Thyroid gland (tissue), 4 donors: ENCODE measurements around the gene DNASE2.

Source experiments
- CTCF ChIP-seq, 6 experiments: fragments of 200-600 bp in 3 of 6; fragments of 450-650 bp in 3 of 6; sonication (generic) in 3 of 6; IDR thresholded peaks; one replicate each; pipeline ENCODE4 v1.5.1; 2016 to 2019; ENCODE audit warnings: antibody characterized with exemption in 6 of 6, mild to moderate bottlenecking in 2 of 6, inconsistent platforms in 1 of 6, moderate library complexity in 1 of 6
- POLR2A ChIP-seq, 2 donors: fragments of 450-650 bp; IDR thresholded peaks; one replicate each; pipeline ENCODE4 v1.6.1; 2017; ENCODE audit warnings: antibody characterized with exemption in 2 of 2, mild to moderate bottlenecking in 2 of 2, moderate library complexity in 1 of 2

- TF ChIP-seq CTCF (IDR thresholded peaks at IDR 0.05) (no peak), POLR2A (IDR thresholded peaks at IDR 0.05) (no peak)
These were observed 38.7 kb downstream of the DNASE2 start for GRCh38 chr19:12842511-12842910.
